ENCODE data around the gene TXNDC17. TPM values are rescaled to one million over a fixed set of nuclear protein-coding genes. Genes with fewer than 3 reads are reported as not detected.

Gene TXNDC17
- total and polyA plus RNA-seq, 2 of the 4 experiments (the other 2 are of a cell fraction), result 45.0 to 494 TPM

DNA sequence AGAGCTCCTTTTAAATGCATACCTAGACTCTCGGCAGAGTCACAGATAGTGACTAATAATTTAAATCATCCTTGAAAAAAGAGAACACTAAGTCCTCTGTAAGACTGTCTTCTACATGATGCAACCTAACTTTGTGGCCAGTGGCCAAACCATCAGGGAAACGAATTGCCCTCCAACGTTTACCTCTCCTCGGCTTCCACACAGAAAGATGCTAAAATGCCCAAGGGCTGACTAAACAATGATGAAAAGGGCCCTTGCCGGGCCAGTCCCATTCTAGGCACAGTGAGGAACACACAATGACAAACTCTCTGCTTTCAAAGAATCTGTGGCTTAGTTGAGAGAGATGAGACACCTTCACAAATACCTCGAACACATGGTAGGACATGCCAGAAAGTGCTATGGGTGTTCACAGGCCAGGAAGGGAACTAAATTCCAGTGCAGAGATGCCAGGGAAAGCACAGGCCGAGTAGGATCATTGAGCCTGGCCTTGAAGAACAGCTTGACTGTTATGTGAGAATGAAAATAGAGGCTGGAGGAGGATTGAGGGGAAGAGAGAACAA is 49.2 kb upstream of the TXNDC17 start:
- H3K27me3 ChIP-seq (ENCODE audit: control insufficient read depth, insufficient read depth, low read length), result no peaks in the 10 kb centered on the region
- H2BK5ac ChIP-seq (ENCODE audit: low read depth, low read length, poor library complexity, severe bottlenecking), result peak overlapping the region; percentile 93
- peak; percentile 92 for ATAC-seq (ENCODE audit: low read depth)
- no peak overlapping the region for H2AK9ac ChIP-seq (replicated peaks; ENCODE audit: low read depth, low read length, poor library complexity)
- peak overlapping the region; percentile 77 for H2BK20ac ChIP-seq (ENCODE audit: low read depth, low read length)
- H3K18ac ChIP-seq (ENCODE audit: low read depth, low read length), result peak overlapping the region; percentile 73; the same call in 1 of the 2 replicates
- H3K4me3 ChIP-seq (ENCODE audit: insufficient read depth, low read depth, low read length), result no peak overlapping the region
- in situ Hi-C loops (cut with MboI; ENCODE audit: low sequenced_read_pairs) (no loop called here), intact Hi-C loops (cut with micrococcal nuclease) (loop anchor here (5.0 kb wide), 1 partner anchor 119 kb away; no protein-coding TSS in a partner anchor), dilution Hi-C loops (cut with HindIII; ENCODE audit: low sequenced_read_pairs, unreplicated experiment) (no loop called here)
- DNase-seq, result peak; percentile 94
- H2AFZ ChIP-seq (replicated peaks; ENCODE audit: low read length, poor library complexity), result peak overlapping the region; percentile 28
- H3K79me1 ChIP-seq (ENCODE audit: low read depth in 1 of 2, low read length in 2 of 2), result peaks cover 12 to 14% of the 10 kb centered on the region in 2 experiments
- H2BK120ac ChIP-seq (ENCODE audit: low read depth, low read length), result peak overlapping the region; percentile 75
- no TSS peak for BruUV-seq (replicated peaks)
- H3K36me3 ChIP-seq (ENCODE audit: control insufficient read depth, insufficient read depth, low read length), result peaks cover 30% of the 10 kb centered on the region
- H4K5ac ChIP-seq (ENCODE audit: low read depth, low read length), result peak overlapping the region; percentile 42; the same call in 1 of the 2 replicates
- CTCF ChIA-PET, result no interaction called here
- H3K23ac ChIP-seq (ENCODE audit: low read depth, low read length), result peak overlapping the region; percentile 61; the same call in 1 of the 2 replicates
- H4K20me1 ChIP-seq (ENCODE audit: insufficient read depth, low read length), result peaks cover 4% of the 10 kb centered on the region; the same call in 1 of the 2 replicates
- H4K91ac ChIP-seq (ENCODE audit: insufficient read depth, low read depth, low read length), result peak overlapping the region; percentile 53
- H2AK5ac ChIP-seq (ENCODE audit: low read depth, low read length), result peak overlapping the region; percentile 58
- WGBS, 2 experiments (ENCODE audit: extremely low coverage in 2 of 2, insufficient read length in 1 of 2), result 100% methylated on average over 1 of the region's 7 CpGs; no CpG with 5 or more reads in 1 of the 2 experiments
- TF ChIP-seq MAFK (IDR thresholded peaks at IDR 0.05; ENCODE audit: low read depth, low read length) (no peak), CEBPB (IDR thresholded peaks at IDR 0.05; ENCODE audit: low read depth, low read length) (peak; percentile 96), RCOR1 (IDR thresholded peaks at IDR 0.05; ENCODE audit: insufficient replicate concordance, low read length) (peak; percentile 17), RAD21 (IDR thresholded peaks at IDR 0.05; ENCODE audit: low read length) (0 out of 2 replicates have a peak, but pooled peaks have one; percentile 3)
- peak overlapping the region; percentile 72; the same call in 2 of the 3 replicates for H2BK15ac ChIP-seq (ENCODE audit: low read depth, low read length)
- H3K14ac ChIP-seq (replicated peaks; ENCODE audit: low read depth, low read length), result peak overlapping the region; percentile 77
- peak overlapping the region; percentile 25; the same call in 1 of the 2 replicates for H3K56ac ChIP-seq (ENCODE audit: extremely low read depth, insufficient read depth, low read length)
- H3K9me1 ChIP-seq (ENCODE audit: insufficient read depth, low read length), result peaks cover 6% of the 10 kb centered on the region
- H3K4me2 ChIP-seq (ENCODE audit: low read depth, low read length), result peak overlapping the region; percentile 27; the same call in 1 of the 2 replicates
- H3K9me3 ChIP-seq (ENCODE audit: control insufficient read depth, insufficient read depth, low read length), result no peaks in the 10 kb centered on the region
- H3K27ac ChIP-seq (ENCODE audit: insufficient read depth, low read length), result peak overlapping the region; percentile 12; the same call in 1 of the 2 replicates
- H3K4me1 ChIP-seq (ENCODE audit: control insufficient read depth, insufficient read depth, low read length), result peaks cover 6% of the 10 kb centered on the region
- no peak overlapping the region for H3K9ac ChIP-seq (ENCODE audit: low read depth, low read length)
- POLR2A ChIA-PET (ENCODE audit: unreplicated experiment), result no interaction called here
- H4K8ac ChIP-seq (ENCODE audit: low read depth in 2 of 2, low read length in 2 of 2), result peak overlapping the region; percentile 7 to 71; a peak in 3 of 4 replicates
- peak overlapping the region; percentile 61 for H3K4ac ChIP-seq (ENCODE audit: low read depth, low read length)

All from IMR-90 (cell line).